ENCODE results near the gene SLC39A3.
A peak's percentile ranks its signal among the peaks of the same experiment; 100 is the strongest.

The SLC39A3 gene

GRCh38 chr19:2706251-2706650 is 33.6 kb downstream of the SLC39A3 start:
- TF ChIP-seq CTCF (IDR thresholded peaks at IDR 0.05), result no peak
- peaks cover 8% of the 10 kb centered on the region for H3K4me1 Mint-ChIP-seq
- no peaks in the 10 kb centered on the region for H3K9me3 Mint-ChIP-seq
- DNase-seq, result no peak
- H3K27me3 Mint-ChIP-seq (ENCODE audit: low read depth, poor library complexity), result peaks cover 64% of the 10 kb centered on the region
- no peaks in the 10 kb centered on the region for H3K36me3 Mint-ChIP-seq (ENCODE audit: low read depth)
- no peak overlapping the region for H3K27ac Mint-ChIP-seq
- no peak overlapping the region for H3K4me3 Mint-ChIP-seq

- H3K27me3 Mint-ChIP-seq (ENCODE audit: low read depth, poor library complexity), result peaks cover 70% of the 10 kb centered on the region
- no peak overlapping the region for H3K4me3 Mint-ChIP-seq
- DNase-seq, result no peak
- no peaks in the 10 kb centered on the region for H3K36me3 Mint-ChIP-seq (ENCODE audit: low read depth)
- H3K4me1 Mint-ChIP-seq, result peaks cover 29% of the 10 kb centered on the region
- no peaks in the 10 kb centered on the region for H3K9me3 Mint-ChIP-seq
- no peak for TF ChIP-seq CTCF (IDR thresholded peaks at IDR 0.05)
- H3K27ac Mint-ChIP-seq, result no peak overlapping the region
Measured at GRCh38 chr19:2703691-2704216, 36.1 kb downstream of the SLC39A3 start.

- H3K27me3 Mint-ChIP-seq (ENCODE audit: low read depth, poor library complexity), result peaks cover 75% of the 10 kb centered on the region
- H3K4me1 Mint-ChIP-seq, result peaks cover 34% of the 10 kb centered on the region
- H3K4me3 Mint-ChIP-seq, result peak overlapping the region; percentile 64
- H3K27ac Mint-ChIP-seq, result no peak overlapping the region
- DNase-seq, result no peak
- H3K36me3 Mint-ChIP-seq (ENCODE audit: low read depth), result no peaks in the 10 kb centered on the region
- TF ChIP-seq CTCF (IDR thresholded peaks at IDR 0.05), result no peak
- no peaks in the 10 kb centered on the region for H3K9me3 Mint-ChIP-seq
Measured at GRCh38 chr19:2703077-2703437, 36.8 kb downstream of the SLC39A3 start.

GRCh38 chr19:2702170-2703076 is 37.4 kb downstream of the SLC39A3 start, which contains the start of gene GNG7:
Gene GNG7 (minus strand): TSS chr19:2702694. CDS start chr19:2520688, 182,006 bp downstream.
- Mint-ChIP-seq H3K36me3 (ENCODE audit: low read depth) (no peaks in the 10 kb centered on the region), H3K27me3 (ENCODE audit: low read depth, poor library complexity) (peaks cover 80% of the 10 kb centered on the region), H3K9me3 (no peaks in the 10 kb centered on the region), H3K27ac (no peak within 1 kb of the TSS), H3K4me3 (peak within 1 kb of the TSS; percentile 88), H3K4me1 (peaks cover 36% of the 10 kb centered on the region)
- DNase-seq, result peak; percentile 99
- no peak for TF ChIP-seq CTCF (IDR thresholded peaks at IDR 0.05)

- H3K9me3 Mint-ChIP-seq, result no peaks in the 10 kb centered on the region
- DNase-seq, result no peak
- TF ChIP-seq CTCF (IDR thresholded peaks at IDR 0.05), result no peak
- peaks cover 40% of the 10 kb centered on the region for H3K4me1 Mint-ChIP-seq
- peak overlapping the region; percentile 88 for H3K4me3 Mint-ChIP-seq
- no peak overlapping the region for H3K27ac Mint-ChIP-seq
- no peaks in the 10 kb centered on the region for H3K36me3 Mint-ChIP-seq (ENCODE audit: low read depth)
- peaks cover 76% of the 10 kb centered on the region for H3K27me3 Mint-ChIP-seq (ENCODE audit: low read depth, poor library complexity)
Measured at GRCh38 chr19:2701361-2702169, 38.3 kb downstream of the SLC39A3 start.

Measured in nephron progenitor cell (in vitro differentiated cells).